Immature natural killer cell (primary cell): ENCODE results near the gene CLDN4. TPM values are rescaled to one million over a fixed set of nuclear protein-coding genes. Genes with fewer than 3 reads are reported as not detected.

Experiments
- DNase-seq, 3 donors: peaks; one replicate each; pipeline ENCODE4 v3.0.0; 2022; ENCODE audit warnings: mixed read lengths in 1 of 3
- H3K27ac Mint-ChIP-seq, 6 donors: one replicate each; pipeline ENCODE4 v1.8.0; 2020; ENCODE audit warnings: mixed read lengths in 6 of 6, mild to moderate bottlenecking in 5 of 6, inconsistent platforms in 4 of 6, moderate library complexity in 3 of 6
- H3K27me3 Mint-ChIP-seq, 3 donors: one replicate each; pipeline ENCODE4 v1.8.0; 2020 to 2021; ENCODE audit warnings: low read depth in 3 of 3, mild to moderate bottlenecking in 3 of 3, mixed read lengths in 3 of 3, moderate library complexity in 3 of 3, inconsistent platforms in 1 of 3
- H3K36me3 Mint-ChIP-seq, 3 donors: one replicate each; pipeline ENCODE4 v1.8.0; 2020; ENCODE audit warnings: mixed read lengths in 3 of 3, inconsistent platforms in 2 of 3, mild to moderate bottlenecking in 2 of 3
- H3K4me1 Mint-ChIP-seq, 2 donors: one replicate each; pipeline ENCODE4 v1.8.0; 2020; ENCODE audit warnings: inconsistent platforms in 2 of 2, mild to moderate bottlenecking in 2 of 2, mixed read lengths in 2 of 2, moderate library complexity in 1 of 2
- H3K4me3 Mint-ChIP-seq, 5 donors: one replicate each; pipeline ENCODE4 v1.8.0; 2020; ENCODE audit warnings: mild to moderate bottlenecking in 5 of 5, mixed read lengths in 5 of 5, inconsistent platforms in 3 of 5, moderate library complexity in 3 of 5
- H3K9me3 Mint-ChIP-seq, 6 donors: one replicate each; pipeline ENCODE4 v1.8.0; 2020; ENCODE audit warnings: mild to moderate bottlenecking in 6 of 6, mixed read lengths in 6 of 6, inconsistent platforms in 4 of 6, moderate library complexity in 3 of 6
- polyA plus RNA-seq, 3 donors: library from polyadenylated mRNA; unstranded; fragments of 300-500 nt; fragmentation: Illumina TruSeq; gene quantifications; one replicate each; pipeline ENCODE4 v1.2.3, GENCODE V29; 2021

CLDN4 gene
- polyA plus RNA-seq, 3 donors from 2014 or later: not detected

GRCh38 chr7:73864981-73865711 lies 34.4 kb downstream of the CLDN4 start:
- Mint-ChIP-seq H3K4me1 (no peaks in the 10 kb centered on the region), H3K27me3 (peaks cover 0 to 6% (median 0%) of the 10 kb centered on the region in 3 donors), H3K36me3 (no peaks in the 10 kb centered on the region), H3K9me3 (no peaks in the 10 kb centered on the region), H3K27ac (no peak overlapping the region), H3K4me3 (no peak overlapping the region)
- DNase-seq: no peak

GRCh38 chr7:73865738-73866445 lies 35.1 kb downstream of the CLDN4 start:
- peak in 1 of 3 donors; percentile 19 for DNase-seq
- no peak overlapping the region for H3K27ac Mint-ChIP-seq
- peaks cover 0 to 6% (median 0%) of the 10 kb centered on the region in 3 donors for H3K27me3 Mint-ChIP-seq
- H3K4me3 Mint-ChIP-seq: no peak overlapping the region
- no peaks in the 10 kb centered on the region for H3K4me1 Mint-ChIP-seq
- no peaks in the 10 kb centered on the region for H3K36me3 Mint-ChIP-seq
- no peaks in the 10 kb centered on the region for H3K9me3 Mint-ChIP-seq

- Mint-ChIP-seq H3K4me3 (no peak overlapping the region), H3K9me3 (no peaks in the 10 kb centered on the region), H3K36me3 (no peaks in the 10 kb centered on the region), H3K27ac (peak overlapping the region in 1 of 6 donors; percentile 36), H3K27me3 (peaks cover 0 to 5% (median 0%) of the 10 kb centered on the region in 3 donors), H3K4me1 (no peaks in the 10 kb centered on the region)
- DNase-seq: no peak
Observed at GRCh38 chr7:73866446-73866767, 35.6 kb downstream of the CLDN4 start.

- Mint-ChIP-seq H3K9me3 (no peaks in the 10 kb centered on the region), H3K4me1 (no peaks in the 10 kb centered on the region), H3K4me3 (no peak overlapping the region), H3K27me3 (no peaks in the 10 kb centered on the region), H3K36me3 (no peaks in the 10 kb centered on the region), H3K27ac (no peak overlapping the region)
- DNase-seq: no peak
Observed at GRCh38 chr7:73869011-73869798, 38.4 kb downstream of the CLDN4 start.

- Mint-ChIP-seq H3K9me3 (no peaks in the 10 kb centered on the region), H3K4me3 (no peak overlapping the region), H3K27ac (no peak overlapping the region)
Observed at GRCh38 chr7:73870041-73870492, 39.3 kb downstream of the CLDN4 start.

GRCh38 chr7:73871163-73872011 lies 40.6 kb downstream of the CLDN4 start:
- Mint-ChIP-seq H3K27ac (no peak overlapping the region), H3K9me3 (no peaks in the 10 kb centered on the region), H3K27me3 (peaks cover 0 to 1% (median 0%) of the 10 kb centered on the region in 3 donors), H3K4me1 (no peaks in the 10 kb centered on the region), H3K4me3 (no peak overlapping the region), H3K36me3 (no peaks in the 10 kb centered on the region)
- DNase-seq: no peak

More at GRCh38 chr7:73870041-73870492, 39.3 kb downstream of the CLDN4 start:
- Mint-ChIP-seq H3K36me3 (no peaks in the 10 kb centered on the region), H3K27me3 (no peaks in the 10 kb centered on the region), H3K4me1 (no peaks in the 10 kb centered on the region)
- no peak for DNase-seq

- no peak for DNase-seq
- H3K27ac Mint-ChIP-seq: no peak overlapping the region
- no peak overlapping the region for H3K4me3 Mint-ChIP-seq
- no peaks in the 10 kb centered on the region for H3K36me3 Mint-ChIP-seq
- no peaks in the 10 kb centered on the region for H3K9me3 Mint-ChIP-seq
- H3K27me3 Mint-ChIP-seq: peaks cover 0 to 3% (median 0%) of the 10 kb centered on the region in 3 donors
- no peaks in the 10 kb centered on the region for H3K4me1 Mint-ChIP-seq
Observed at GRCh38 chr7:73872056-73872908, 41.5 kb downstream of the CLDN4 start.

GRCh38 chr7:73876361-73876760 lies 45.6 kb downstream of the CLDN4 start:
- no peak overlapping the region for H3K27ac Mint-ChIP-seq
- H3K4me3 Mint-ChIP-seq: no peak overlapping the region
- no peaks in the 10 kb centered on the region for H3K4me1 Mint-ChIP-seq
- no peaks in the 10 kb centered on the region for H3K9me3 Mint-ChIP-seq
- H3K27me3 Mint-ChIP-seq: peaks cover 0 to 3% (median 0%) of the 10 kb centered on the region in 3 donors
- no peak for DNase-seq
- no peaks in the 10 kb centered on the region for H3K36me3 Mint-ChIP-seq

GRCh38 chr7:73876973-73877372 lies 46.2 kb downstream of the CLDN4 start:
- no peak for DNase-seq
- Mint-ChIP-seq H3K4me1 (no peaks in the 10 kb centered on the region), H3K27me3 (peaks cover 0 to 3% (median 3%) of the 10 kb centered on the region in 3 donors), H3K27ac (no peak overlapping the region), H3K9me3 (no peaks in the 10 kb centered on the region), H3K4me3 (no peak overlapping the region), H3K36me3 (no peaks in the 10 kb centered on the region)

- no peak overlapping the region for H3K4me3 Mint-ChIP-seq
- H3K27me3 Mint-ChIP-seq: peaks cover 2 to 3% (median 3%) of the 10 kb centered on the region in 3 donors
- no peaks in the 10 kb centered on the region for H3K4me1 Mint-ChIP-seq
- H3K36me3 Mint-ChIP-seq: no peaks in the 10 kb centered on the region
- DNase-seq: no peak
- no peaks in the 10 kb centered on the region for H3K9me3 Mint-ChIP-seq
- no peak overlapping the region for H3K27ac Mint-ChIP-seq
Observed at GRCh38 chr7:73879977-73880681, 49.3 kb downstream of the CLDN4 start.

GRCh38 chr7:73880755-73881328 lies 50.0 kb downstream of the CLDN4 start:
- no peak overlapping the region for H3K27ac Mint-ChIP-seq
- no peaks in the 10 kb centered on the region for H3K4me1 Mint-ChIP-seq
- H3K9me3 Mint-ChIP-seq: no peaks in the 10 kb centered on the region
- H3K4me3 Mint-ChIP-seq: no peak overlapping the region
- peaks cover 2 to 3% (median 3%) of the 10 kb centered on the region in 3 donors for H3K27me3 Mint-ChIP-seq
- DNase-seq: no peak
- no peaks in the 10 kb centered on the region for H3K36me3 Mint-ChIP-seq
